Measurements from ENCODE around the gene SFXN5.

SFXN5 gene

DNA sequence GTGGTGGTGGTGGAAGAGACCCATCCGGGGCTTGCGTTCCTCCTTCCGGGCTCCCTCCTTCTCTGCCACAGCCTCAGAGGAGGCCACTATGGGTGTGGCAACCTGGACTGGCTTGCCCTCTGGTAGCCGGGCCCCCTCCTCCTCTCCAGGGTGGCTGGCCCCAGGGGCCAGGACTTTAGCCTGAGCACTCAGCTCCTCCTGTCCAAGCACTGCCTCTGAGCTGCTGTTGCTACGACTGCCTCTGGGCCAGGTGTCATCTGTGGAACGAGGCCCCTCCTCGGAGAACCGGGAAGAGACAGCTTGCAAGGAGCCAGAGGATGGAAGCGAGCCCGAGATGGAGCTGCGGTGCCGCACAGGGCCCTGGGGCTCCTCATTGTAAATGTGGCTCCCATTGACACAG, 16.7 kb upstream of the SFXN5 start:
- Histone ChIP-seq H3K27ac (ENCODE audit: low read depth, low read length) (no peak overlapping the region), H3K4me1 (ENCODE audit: control insufficient read depth in 1 of 2, insufficient read depth in 2 of 2, low read length in 2 of 2) (peaks cover 0 to 6% of the 10 kb centered on the region in 2 donors), H3K27me3 (ENCODE audit: control insufficient read depth in 1 of 2, insufficient read depth in 2 of 2, low read length in 2 of 2) (no peaks in the 10 kb centered on the region), H3K9ac (ENCODE audit: low read depth in 1 of 2, low read length in 2 of 2) (no peak overlapping the region), H3K9me3 (ENCODE audit: control insufficient read depth in 1 of 2, low read length in 2 of 2) (no peaks in the 10 kb centered on the region), H3K36me3 (ENCODE audit: control insufficient read depth in 1 of 2, insufficient read depth in 2 of 2, low read length in 2 of 2) (peaks cover 0 to 6% of the 10 kb centered on the region in 2 donors), H3K4me3 (ENCODE audit: low read depth in 1 of 2, low read length in 2 of 2) (no peak overlapping the region)

GRCh38 chr2:73087311-73087710, 15.8 kb upstream of the SFXN5 start:
- Histone ChIP-seq H3K36me3 (ENCODE audit: control insufficient read depth in 1 of 2, insufficient read depth in 2 of 2, low read length in 2 of 2) (peaks cover 0 to 6% of the 10 kb centered on the region in 2 donors), H3K9me3 (ENCODE audit: control insufficient read depth in 1 of 2, low read length in 2 of 2) (no peaks in the 10 kb centered on the region), H3K9ac (ENCODE audit: low read depth in 1 of 2, low read length in 2 of 2) (no peak overlapping the region), H3K27me3 (ENCODE audit: control insufficient read depth in 1 of 2, insufficient read depth in 2 of 2, low read length in 2 of 2) (no peaks in the 10 kb centered on the region), H3K4me3 (ENCODE audit: low read depth in 1 of 2, low read length in 2 of 2) (no peak overlapping the region), H3K27ac (ENCODE audit: low read depth, low read length) (no peak overlapping the region), H3K4me1 (ENCODE audit: control insufficient read depth in 1 of 2, insufficient read depth in 2 of 2, low read length in 2 of 2) (peaks cover 0 to 6% of the 10 kb centered on the region in 2 donors)

- Histone ChIP-seq H3K4me1 (ENCODE audit: control insufficient read depth in 1 of 2, insufficient read depth in 2 of 2, low read length in 2 of 2) (peaks cover 0 to 6% of the 10 kb centered on the region in 2 donors), H3K27ac (ENCODE audit: low read depth, low read length) (no peak overlapping the region), H3K9ac (ENCODE audit: low read depth in 1 of 2, low read length in 2 of 2) (no peak overlapping the region), H3K4me3 (ENCODE audit: low read depth in 1 of 2, low read length in 2 of 2) (no peak overlapping the region), H3K36me3 (ENCODE audit: control insufficient read depth in 1 of 2, insufficient read depth in 2 of 2, low read length in 2 of 2) (peaks cover 0 to 6% of the 10 kb centered on the region in 2 donors), H3K27me3 (ENCODE audit: control insufficient read depth in 1 of 2, insufficient read depth in 2 of 2, low read length in 2 of 2) (no peaks in the 10 kb centered on the region), H3K9me3 (ENCODE audit: control insufficient read depth in 1 of 2, low read length in 2 of 2) (no peaks in the 10 kb centered on the region)
Observed at GRCh38 chr2:73085691-73086090, 14.2 kb upstream of the SFXN5 start.

DNA sequence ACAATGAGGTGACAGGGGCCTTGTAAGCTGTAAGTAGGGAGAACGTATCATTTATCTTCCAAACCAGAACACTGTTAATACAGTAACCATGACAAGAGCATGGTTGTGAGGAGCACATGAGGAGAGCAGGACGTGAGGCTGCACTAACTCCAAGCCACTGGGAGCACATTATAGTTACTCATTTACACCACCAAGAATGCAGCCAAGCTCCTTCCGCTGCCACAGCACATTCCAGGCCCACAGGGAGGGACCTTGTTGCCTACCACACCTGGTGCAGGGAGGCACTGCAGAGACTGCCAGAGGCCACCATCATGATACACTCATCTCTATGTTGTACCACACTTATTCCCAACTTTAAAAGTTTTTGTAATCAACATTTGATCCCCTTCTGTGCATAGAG, 13.5 kb upstream of the SFXN5 start:
- Histone ChIP-seq H3K27me3 (ENCODE audit: control insufficient read depth in 1 of 2, insufficient read depth in 2 of 2, low read length in 2 of 2) (no peaks in the 10 kb centered on the region), H3K36me3 (ENCODE audit: control insufficient read depth in 1 of 2, insufficient read depth in 2 of 2, low read length in 2 of 2) (peaks cover 0 to 6% of the 10 kb centered on the region in 2 donors), H3K9me3 (ENCODE audit: control insufficient read depth in 1 of 2, low read length in 2 of 2) (no peaks in the 10 kb centered on the region), H3K9ac (ENCODE audit: low read depth in 1 of 2, low read length in 2 of 2) (no peak overlapping the region), H3K27ac (ENCODE audit: low read depth, low read length) (no peak overlapping the region), H3K4me3 (ENCODE audit: low read depth in 1 of 2, low read length in 2 of 2) (no peak overlapping the region), H3K4me1 (ENCODE audit: control insufficient read depth in 1 of 2, insufficient read depth in 2 of 2, low read length in 2 of 2) (peaks cover 0 to 4% of the 10 kb centered on the region in 2 donors)

GRCh38 chr2:73083886-73084800, 12.6 kb upstream of the SFXN5 start:
- no peaks in the 10 kb centered on the region for H3K4me1 ChIP-seq (ENCODE audit: control insufficient read depth in 1 of 2, insufficient read depth in 2 of 2, low read length in 2 of 2)
- H3K36me3 ChIP-seq (ENCODE audit: control insufficient read depth in 1 of 2, insufficient read depth in 2 of 2, low read length in 2 of 2) = peaks cover 0 to 6% of the 10 kb centered on the region in 2 donors
- no peaks in the 10 kb centered on the region for H3K27me3 ChIP-seq (ENCODE audit: control insufficient read depth in 1 of 2, insufficient read depth in 2 of 2, low read length in 2 of 2)
- H3K9me3 ChIP-seq (ENCODE audit: control insufficient read depth in 1 of 2, low read length in 2 of 2) = no peaks in the 10 kb centered on the region
- no peak overlapping the region for H3K27ac ChIP-seq (ENCODE audit: low read depth, low read length)
- no peak overlapping the region for H3K4me3 ChIP-seq (ENCODE audit: low read depth in 1 of 2, low read length in 2 of 2)
- no peak overlapping the region for H3K9ac ChIP-seq (ENCODE audit: low read depth in 1 of 2, low read length in 2 of 2)

DNA sequence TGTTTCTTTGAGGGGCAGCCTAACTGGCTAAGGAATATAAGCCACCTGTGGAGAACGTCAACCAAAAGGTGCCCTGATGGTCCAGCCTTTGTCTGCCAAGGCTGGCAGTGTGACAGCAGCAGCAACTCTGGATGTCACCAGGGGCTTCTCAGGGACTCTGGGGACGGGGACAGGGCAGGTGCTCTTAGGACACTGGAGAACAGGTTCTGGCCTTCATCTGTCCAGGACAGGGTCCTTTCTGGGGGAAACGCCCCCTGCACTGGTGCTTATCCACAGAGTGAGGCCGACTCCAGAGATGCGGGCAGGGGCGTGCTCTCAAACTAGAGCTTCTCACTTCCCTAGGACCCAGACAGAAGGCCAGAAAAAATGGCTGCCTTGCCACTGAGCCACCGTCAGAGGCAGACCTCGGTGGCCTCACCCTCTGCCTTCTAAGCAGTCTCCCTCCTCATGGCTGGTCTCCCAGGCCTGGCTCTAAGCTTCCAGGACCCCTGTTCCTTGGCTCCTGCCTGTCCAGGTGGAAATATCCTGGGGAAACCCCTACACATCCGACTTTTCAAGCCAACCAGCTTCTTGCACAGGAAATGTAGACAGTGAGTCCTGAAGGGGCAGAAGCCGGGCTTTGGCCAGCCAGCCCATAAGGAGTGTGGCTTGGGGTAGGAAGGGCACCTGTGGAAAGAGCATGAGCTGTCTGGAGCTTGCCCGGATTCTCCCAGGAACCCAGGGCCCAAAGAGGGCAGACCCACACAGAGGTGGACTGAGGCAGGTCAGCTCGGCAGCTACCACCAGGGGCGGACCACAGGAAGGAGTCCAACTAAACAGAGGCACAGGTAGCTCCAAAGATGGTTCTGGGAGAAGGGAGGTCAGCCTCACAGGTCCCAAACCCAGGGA, 11.3 kb upstream of the SFXN5 start:
- Histone ChIP-seq H3K27ac (ENCODE audit: low read depth, low read length) (no peak overlapping the region), H3K9ac (ENCODE audit: low read depth in 1 of 2, low read length in 2 of 2) (no peak overlapping the region), H3K36me3 (ENCODE audit: control insufficient read depth in 1 of 2, insufficient read depth in 2 of 2, low read length in 2 of 2) (peaks cover 0 to 4% of the 10 kb centered on the region in 2 donors), H3K9me3 (ENCODE audit: control insufficient read depth in 1 of 2, low read length in 2 of 2) (no peaks in the 10 kb centered on the region), H3K4me1 (ENCODE audit: control insufficient read depth in 1 of 2, insufficient read depth in 2 of 2, low read length in 2 of 2) (no peaks in the 10 kb centered on the region), H3K4me3 (ENCODE audit: low read depth in 1 of 2, low read length in 2 of 2) (no peak overlapping the region), H3K27me3 (ENCODE audit: control insufficient read depth in 1 of 2, insufficient read depth in 2 of 2, low read length in 2 of 2) (no peaks in the 10 kb centered on the region)

- H3K27ac ChIP-seq (ENCODE audit: low read depth, low read length) = no peak overlapping the region
- H3K27me3 ChIP-seq (ENCODE audit: control insufficient read depth in 1 of 2, insufficient read depth in 2 of 2, low read length in 2 of 2) = no peaks in the 10 kb centered on the region
- no peak overlapping the region for H3K4me3 ChIP-seq (ENCODE audit: low read depth in 1 of 2, low read length in 2 of 2)
- no peak overlapping the region for H3K9ac ChIP-seq (ENCODE audit: low read depth in 1 of 2, low read length in 2 of 2)
- H3K9me3 ChIP-seq (ENCODE audit: control insufficient read depth in 1 of 2, low read length in 2 of 2) = no peaks in the 10 kb centered on the region
- H3K4me1 ChIP-seq (ENCODE audit: control insufficient read depth in 1 of 2, insufficient read depth in 2 of 2, low read length in 2 of 2) = no peaks in the 10 kb centered on the region
- H3K36me3 ChIP-seq (ENCODE audit: control insufficient read depth in 1 of 2, insufficient read depth in 2 of 2, low read length in 2 of 2) = no peaks in the 10 kb centered on the region
Observed at GRCh38 chr2:73081181-73081671, 9.7 kb upstream of the SFXN5 start.

DNA sequence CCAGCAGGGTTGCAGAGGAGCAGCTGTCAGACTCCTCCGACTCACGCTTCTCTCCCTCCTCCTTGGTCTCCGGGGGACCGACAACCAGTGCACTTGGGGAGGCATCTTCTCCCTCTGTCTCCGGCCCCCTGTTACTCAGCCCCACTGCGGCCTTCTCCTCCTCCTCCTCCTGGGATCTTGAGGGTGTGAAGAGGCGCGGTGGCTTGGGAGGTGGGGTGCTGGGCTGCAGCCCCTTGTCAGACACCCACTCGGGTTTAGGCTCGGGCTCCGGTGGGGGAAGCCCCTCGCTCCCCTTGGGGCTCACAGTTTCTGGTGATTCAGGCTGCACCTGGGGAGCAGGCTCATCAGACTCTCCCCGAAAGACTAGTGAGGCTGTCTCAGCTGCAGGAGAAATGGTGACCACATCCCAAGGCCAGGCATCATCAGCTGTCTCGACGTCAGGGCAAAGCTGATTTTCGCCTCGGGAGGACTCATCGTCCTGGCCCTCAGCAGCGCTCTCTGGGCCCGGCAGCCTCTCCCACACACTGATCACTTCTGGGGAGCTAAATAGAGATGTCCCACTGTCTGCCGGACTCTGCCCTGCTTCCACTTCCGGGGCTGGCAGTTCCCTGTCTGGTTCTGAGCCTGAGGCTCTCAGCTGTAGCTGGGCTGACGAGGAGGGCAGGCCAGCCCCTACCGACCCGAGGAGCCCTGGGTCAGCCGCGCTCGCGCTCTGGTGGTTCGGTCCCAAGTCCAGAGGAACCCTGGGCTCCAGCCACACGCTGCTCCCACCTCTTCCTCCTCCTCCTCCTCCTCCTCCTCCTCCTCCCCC, 9.0 kb upstream of the SFXN5 start:
- no peak overlapping the region for H3K27ac ChIP-seq (ENCODE audit: low read depth, low read length)
- H3K4me1 ChIP-seq (ENCODE audit: control insufficient read depth in 1 of 2, insufficient read depth in 2 of 2, low read length in 2 of 2) = no peaks in the 10 kb centered on the region
- H3K4me3 ChIP-seq (ENCODE audit: low read depth in 1 of 2, low read length in 2 of 2) = no peak overlapping the region
- H3K27me3 ChIP-seq (ENCODE audit: control insufficient read depth in 1 of 2, insufficient read depth in 2 of 2, low read length in 2 of 2) = no peaks in the 10 kb centered on the region
- no peaks in the 10 kb centered on the region for H3K36me3 ChIP-seq (ENCODE audit: control insufficient read depth in 1 of 2, insufficient read depth in 2 of 2, low read length in 2 of 2)
- H3K9me3 ChIP-seq (ENCODE audit: control insufficient read depth in 1 of 2, low read length in 2 of 2) = no peaks in the 10 kb centered on the region
- H3K9ac ChIP-seq (ENCODE audit: low read depth in 1 of 2, low read length in 2 of 2) = no peak overlapping the region

DNA sequence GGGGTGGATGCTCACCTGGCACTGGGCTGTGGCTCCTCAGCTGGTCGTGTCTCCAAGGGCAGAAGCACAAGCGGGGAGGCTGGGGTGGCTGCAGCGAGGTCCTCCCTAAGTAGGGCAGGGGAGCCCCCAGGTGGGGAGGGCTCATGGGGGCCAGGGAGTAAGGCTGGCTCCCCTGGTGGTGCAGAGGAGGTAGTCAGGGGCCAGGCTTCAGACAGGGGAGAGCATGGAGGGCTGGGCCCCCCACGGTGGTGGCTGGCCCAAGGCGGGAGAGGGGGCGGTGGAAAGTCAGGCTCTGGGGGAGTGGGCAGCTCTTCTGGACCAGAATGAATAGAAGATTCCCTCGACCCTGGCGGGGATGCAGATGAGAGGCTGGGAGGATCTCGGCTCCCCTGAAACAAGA, 8.1 kb upstream of the SFXN5 start:
- Histone ChIP-seq H3K27me3 (ENCODE audit: control insufficient read depth in 1 of 2, insufficient read depth in 2 of 2, low read length in 2 of 2) (no peaks in the 10 kb centered on the region), H3K9ac (ENCODE audit: low read depth in 1 of 2, low read length in 2 of 2) (no peak overlapping the region), H3K36me3 (ENCODE audit: control insufficient read depth in 1 of 2, insufficient read depth in 2 of 2, low read length in 2 of 2) (no peaks in the 10 kb centered on the region), H3K4me3 (ENCODE audit: low read depth in 1 of 2, low read length in 2 of 2) (no peak overlapping the region), H3K9me3 (ENCODE audit: control insufficient read depth in 1 of 2, low read length in 2 of 2) (no peaks in the 10 kb centered on the region), H3K4me1 (ENCODE audit: control insufficient read depth in 1 of 2, insufficient read depth in 2 of 2, low read length in 2 of 2) (no peaks in the 10 kb centered on the region), H3K27ac (ENCODE audit: low read depth, low read length) (no peak overlapping the region)
